Activated naive CD8-positive, alpha-beta T cell (primary cell): ENCODE measurements around the gene CLSTN1.
A peak's percentile ranks its signal among the peaks of the same experiment; 100 is the strongest.

Experiments used
- H3K27ac Mint-ChIP-seq: one replicate; pipeline ENCODE4 v1.8.0; 2021; ENCODE audit warnings: mixed read lengths
- H3K27me3 Mint-ChIP-seq: one replicate; pipeline ENCODE4 v1.8.0; 2021; ENCODE audit warnings: mixed read lengths
- H3K36me3 Mint-ChIP-seq: one replicate; pipeline ENCODE4 v1.8.0; 2021; ENCODE audit warnings: mixed read lengths
- H3K4me1 Mint-ChIP-seq: one replicate; pipeline ENCODE4 v1.8.0; 2021; ENCODE audit warnings: low read depth, mixed read lengths
- H3K4me3 Mint-ChIP-seq: one replicate; pipeline ENCODE4 v1.8.0; 2021; ENCODE audit warnings: mild to moderate bottlenecking, mixed read lengths
- H3K9me3 Mint-ChIP-seq: one replicate; pipeline ENCODE4 v1.8.0; 2021; ENCODE audit warnings: low read depth, mixed read lengths

Gene CLSTN1

DNA sequence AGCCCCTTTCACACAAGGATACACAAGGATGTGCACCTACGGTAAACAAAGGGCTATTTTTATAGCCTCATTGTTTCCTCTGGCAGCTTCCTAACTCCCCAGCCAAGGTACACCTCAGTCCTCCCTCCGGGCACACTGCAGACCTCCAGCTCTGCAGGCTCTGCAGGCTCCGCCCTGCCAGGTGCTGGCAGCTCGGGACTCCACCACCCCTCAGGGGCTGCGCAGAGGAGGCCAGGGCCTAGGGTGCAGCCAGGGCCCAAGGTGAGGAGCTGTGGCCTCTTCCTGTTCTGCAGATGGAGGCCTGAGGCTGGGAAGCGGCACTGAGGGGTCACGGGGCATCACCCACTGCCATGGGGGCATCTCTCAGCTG lies 19.8 kb upstream of the CLSTN1 start:
- Mint-ChIP-seq H3K4me1 (no peaks in the 10 kb centered on the region), H3K4me3 (no peak overlapping the region), H3K27ac (no peak overlapping the region), H3K9me3 (no peaks in the 10 kb centered on the region), H3K27me3 (no peaks in the 10 kb centered on the region), H3K36me3 (no peaks in the 10 kb centered on the region)

- no peaks in the 10 kb centered on the region for H3K9me3 Mint-ChIP-seq
- no peaks in the 10 kb centered on the region for H3K36me3 Mint-ChIP-seq
- no peak overlapping the region for H3K27ac Mint-ChIP-seq
- H3K4me1 Mint-ChIP-seq, result no peaks in the 10 kb centered on the region
- H3K4me3 Mint-ChIP-seq, result no peak overlapping the region
- H3K27me3 Mint-ChIP-seq, result no peaks in the 10 kb centered on the region
Measured at GRCh38 chr1:9842781-9843575, 19.2 kb upstream of the CLSTN1 start.

GRCh38 chr1:9842073-9842711 lies 18.4 kb upstream of the CLSTN1 start:
- H3K4me3 Mint-ChIP-seq, result no peak overlapping the region
- no peaks in the 10 kb centered on the region for H3K36me3 Mint-ChIP-seq
- H3K27me3 Mint-ChIP-seq, result no peaks in the 10 kb centered on the region
- no peaks in the 10 kb centered on the region for H3K9me3 Mint-ChIP-seq
- no peaks in the 10 kb centered on the region for H3K4me1 Mint-ChIP-seq
- no peak overlapping the region for H3K27ac Mint-ChIP-seq

GRCh38 chr1:9841460-9841859 lies 17.7 kb upstream of the CLSTN1 start:
- no peaks in the 10 kb centered on the region for H3K9me3 Mint-ChIP-seq
- no peak overlapping the region for H3K27ac Mint-ChIP-seq
- no peaks in the 10 kb centered on the region for H3K4me1 Mint-ChIP-seq
- no peaks in the 10 kb centered on the region for H3K27me3 Mint-ChIP-seq
- no peaks in the 10 kb centered on the region for H3K36me3 Mint-ChIP-seq
- no peak overlapping the region for H3K4me3 Mint-ChIP-seq

- Mint-ChIP-seq H3K27ac (no peak overlapping the region), H3K36me3 (no peaks in the 10 kb centered on the region), H3K27me3 (no peaks in the 10 kb centered on the region), H3K4me1 (no peaks in the 10 kb centered on the region), H3K9me3 (no peaks in the 10 kb centered on the region), H3K4me3 (no peak overlapping the region)
Measured at GRCh38 chr1:9840176-9840575, 16.4 kb upstream of the CLSTN1 start.

- H3K36me3 Mint-ChIP-seq, result no peaks in the 10 kb centered on the region
- no peak overlapping the region for H3K4me3 Mint-ChIP-seq
- H3K27ac Mint-ChIP-seq, result no peak overlapping the region
- no peaks in the 10 kb centered on the region for H3K9me3 Mint-ChIP-seq
- H3K27me3 Mint-ChIP-seq, result no peaks in the 10 kb centered on the region
- H3K4me1 Mint-ChIP-seq, result no peaks in the 10 kb centered on the region
Measured at GRCh38 chr1:9838946-9839345, 15.2 kb upstream of the CLSTN1 start.

DNA sequence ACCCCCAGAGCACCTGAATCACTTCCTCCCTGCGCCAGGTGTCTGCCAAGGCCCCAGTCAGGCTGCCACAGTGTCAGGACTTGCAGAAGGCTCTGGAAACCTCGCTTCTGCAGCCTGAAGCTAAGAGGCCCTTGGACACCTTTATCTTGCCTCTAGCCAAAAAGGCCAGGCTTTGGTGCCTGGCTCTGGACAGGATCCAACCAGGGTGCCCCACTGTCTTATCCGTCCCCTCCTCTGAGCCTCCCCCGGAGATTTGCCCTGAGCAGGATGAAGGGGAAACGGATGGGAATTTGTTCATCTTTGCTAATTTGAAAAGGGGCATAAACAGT lies 12.8 kb upstream of the CLSTN1 start:
- H3K27ac Mint-ChIP-seq, result no peak overlapping the region
- no peak overlapping the region for H3K4me3 Mint-ChIP-seq
- no peaks in the 10 kb centered on the region for H3K9me3 Mint-ChIP-seq
- no peaks in the 10 kb centered on the region for H3K4me1 Mint-ChIP-seq
- no peaks in the 10 kb centered on the region for H3K36me3 Mint-ChIP-seq
- no peaks in the 10 kb centered on the region for H3K27me3 Mint-ChIP-seq

DNA sequence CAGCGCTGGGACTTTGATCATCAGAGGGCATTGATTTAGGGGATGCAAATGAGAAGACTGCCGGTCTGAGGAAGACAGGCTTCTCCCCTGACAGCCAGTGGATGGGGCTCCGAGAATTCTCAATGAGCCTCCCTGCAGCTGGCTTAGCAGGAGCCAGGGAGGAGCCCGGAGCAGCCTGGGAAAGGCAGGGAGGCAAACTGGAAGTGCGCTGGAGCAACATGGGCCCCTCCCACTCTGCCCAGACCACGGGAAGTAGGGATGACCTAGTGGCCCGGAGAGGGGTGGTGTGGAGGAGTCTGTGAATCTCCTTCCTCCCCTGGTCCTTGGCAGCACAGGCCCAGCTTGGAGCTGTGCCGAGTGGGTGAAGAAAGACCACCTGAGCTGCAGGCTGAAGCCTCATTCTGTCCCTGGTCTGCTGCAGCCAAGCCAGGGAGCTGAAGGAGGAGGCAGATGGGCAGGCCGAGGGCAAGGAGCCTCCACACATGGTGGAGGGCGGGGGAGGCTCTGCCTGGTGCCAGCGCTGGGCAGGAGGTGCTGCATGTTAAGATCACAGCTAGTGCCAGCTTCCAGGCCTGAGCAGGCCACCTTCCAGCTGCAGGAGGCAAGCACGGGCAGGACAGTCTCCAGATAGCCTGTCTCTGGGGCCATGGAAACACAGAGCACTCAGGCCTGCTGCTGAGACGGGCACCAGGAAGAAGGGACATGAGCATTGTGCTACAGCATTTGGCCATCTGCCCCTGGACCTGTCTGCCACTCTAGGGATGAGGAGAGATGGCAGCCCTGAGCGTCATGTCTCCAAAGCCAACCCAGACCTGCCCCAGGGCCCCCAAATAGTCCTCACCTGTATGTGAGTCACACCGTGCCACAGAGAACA lies 12.2 kb upstream of the CLSTN1 start:
- no peaks in the 10 kb centered on the region for H3K4me1 Mint-ChIP-seq

DNA sequence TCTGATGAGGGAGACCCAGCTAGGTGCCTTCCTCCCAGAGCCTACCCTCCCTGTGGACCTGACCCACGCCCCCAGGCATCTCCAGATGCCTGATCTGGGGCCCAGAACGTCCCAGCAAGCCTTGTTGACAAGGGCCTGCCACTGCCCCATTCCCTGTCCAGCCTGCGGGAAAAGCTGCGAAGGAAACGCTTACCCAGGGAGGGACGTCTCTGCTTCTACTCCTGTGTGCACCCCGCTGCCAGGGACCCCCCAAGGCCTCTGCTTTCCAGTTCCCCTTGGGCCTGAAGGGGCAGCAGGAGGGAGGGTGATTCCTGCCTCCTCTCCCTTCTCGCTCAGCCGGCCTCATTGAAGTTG lies 11.6 kb upstream of the CLSTN1 start:
- Mint-ChIP-seq H3K27me3 (no peaks in the 10 kb centered on the region), H3K4me3 (no peak overlapping the region), H3K9me3 (no peaks in the 10 kb centered on the region), H3K4me1 (no peaks in the 10 kb centered on the region), H3K36me3 (no peaks in the 10 kb centered on the region), H3K27ac (no peak overlapping the region)

More for the DNA sequence above, 12.2 kb upstream of the CLSTN1 start:
- no peaks in the 10 kb centered on the region for H3K36me3 Mint-ChIP-seq
- H3K27me3 Mint-ChIP-seq, result no peaks in the 10 kb centered on the region
- no peak overlapping the region for H3K4me3 Mint-ChIP-seq
- H3K9me3 Mint-ChIP-seq, result no peaks in the 10 kb centered on the region
- no peak overlapping the region for H3K27ac Mint-ChIP-seq

- Mint-ChIP-seq H3K4me3 (no peak overlapping the region), H3K36me3 (no peaks in the 10 kb centered on the region), H3K4me1 (no peaks in the 10 kb centered on the region), H3K27ac (no peak overlapping the region), H3K27me3 (no peaks in the 10 kb centered on the region), H3K9me3 (no peaks in the 10 kb centered on the region)
Measured at GRCh38 chr1:9833632-9834031, 9.9 kb upstream of the CLSTN1 start.

- Mint-ChIP-seq H3K36me3 (no peaks in the 10 kb centered on the region), H3K27me3 (no peaks in the 10 kb centered on the region), H3K4me3 (no peak overlapping the region), H3K27ac (no peak overlapping the region), H3K4me1 (peaks cover 19% of the 10 kb centered on the region), H3K9me3 (no peaks in the 10 kb centered on the region)
Measured at GRCh38 chr1:9827558-9828185, 3.9 kb upstream of the CLSTN1 start.

DNA sequence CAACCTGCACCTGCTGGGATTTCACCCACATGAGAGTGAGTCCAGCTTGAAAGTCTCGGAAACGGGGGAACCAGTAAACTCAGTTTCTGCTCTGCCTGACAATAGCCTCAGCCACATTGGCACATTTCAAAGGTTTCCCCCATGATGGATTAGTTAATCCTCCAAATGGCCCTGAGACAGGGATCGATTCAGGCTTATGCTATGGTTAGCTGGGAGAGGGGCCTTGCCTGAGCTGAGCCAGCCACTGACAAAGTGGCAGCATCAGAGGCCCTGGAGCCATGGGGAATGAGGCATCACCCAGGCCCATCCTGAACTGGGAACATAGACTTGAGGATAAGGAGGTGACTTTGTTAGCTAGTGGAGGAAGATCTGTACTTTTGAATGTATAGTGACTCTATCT lies 2.9 kb upstream of the CLSTN1 start:
- Mint-ChIP-seq H3K9me3 (no peaks in the 10 kb centered on the region), H3K4me3 (no peak overlapping the region), H3K27ac (peak overlapping the region; percentile 34), H3K4me1 (peaks cover 29% of the 10 kb centered on the region), H3K36me3 (no peaks in the 10 kb centered on the region), H3K27me3 (no peaks in the 10 kb centered on the region)

DNA sequence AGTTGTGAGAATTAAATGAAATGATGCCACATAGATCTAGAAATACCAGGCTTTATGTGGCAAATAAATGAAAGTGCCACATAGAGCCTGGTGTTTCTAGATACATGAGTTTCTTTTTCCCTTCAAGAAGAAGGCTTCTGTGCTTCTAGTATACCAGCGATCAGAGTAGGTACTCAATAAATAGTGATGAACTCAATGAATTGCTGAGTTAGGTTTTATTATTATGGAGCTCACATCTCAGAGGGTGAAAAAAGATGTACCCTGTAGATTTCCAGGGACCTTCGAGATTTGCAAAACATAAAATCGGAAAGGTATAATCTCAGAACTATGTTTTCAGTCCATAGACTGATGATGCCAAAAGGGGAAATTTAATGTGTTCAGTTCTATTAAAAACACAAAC lies 2.3 kb upstream of the CLSTN1 start:
- H3K27ac Mint-ChIP-seq, result peak overlapping the region; percentile 64
- no peaks in the 10 kb centered on the region for H3K9me3 Mint-ChIP-seq
- H3K4me3 Mint-ChIP-seq, result peak overlapping the region; percentile 74
- H3K27me3 Mint-ChIP-seq, result no peaks in the 10 kb centered on the region
- H3K4me1 Mint-ChIP-seq, result peaks cover 30% of the 10 kb centered on the region
- no peaks in the 10 kb centered on the region for H3K36me3 Mint-ChIP-seq

- Mint-ChIP-seq H3K27ac (peak overlapping the region; percentile 64), H3K4me3 (peak overlapping the region; percentile 74), H3K9me3 (no peaks in the 10 kb centered on the region), H3K36me3 (no peaks in the 10 kb centered on the region), H3K4me1 (peaks cover 34% of the 10 kb centered on the region), H3K27me3 (no peaks in the 10 kb centered on the region)
Measured at GRCh38 chr1:9825093-9826074, 1.6 kb upstream of the CLSTN1 start.
